Bronchial epithelial cell (primary cell): Measurements from ENCODE around the gene FSTL3. TPM values are rescaled to one million over a fixed set of nuclear protein-coding genes. Genes with fewer than 3 reads are reported as not detected.
"Not testable (repeated sequence)": the region's sequence is repeated elsewhere in the genome, so short reads cannot be mapped to it uniquely, and the experiment has no call there.

Experiments
- DNase-seq: peaks from one replicate; pipeline ENCODE4 v3.0.0-alpha.2; 2010; ENCODE audit warnings: low read depth
- FAIRE-seq: peaks from 2 replicates; lab custom pipeline; 2011; peaks lifted over from hg19 to GRCh38; lab: Jason Lieb, UNC
- H3K27me3 ChIP-seq: 2 replicates; pipeline ENCODE4 v1.5.1; 2011; ENCODE audit warnings: low read length; ENCODE audit not compliant: control insufficient read depth, insufficient read depth
- H3K36me3 ChIP-seq: 2 replicates; pipeline ENCODE4 v1.5.1; 2011; ENCODE audit warnings: low read length; ENCODE audit not compliant: control insufficient read depth, insufficient read depth
- H3K4me3 ChIP-seq: 2 replicates; pipeline ENCODE4 v1.5.1; 2011; ENCODE audit warnings: mild to moderate bottlenecking, low read depth, low read length, control low read depth
- total RNA-seq: library from RNA; depleted of rRNA; stranded (reverse); fragments of >200 nt; gene quantifications from 2 replicates; pipeline ENCODE4 v1.2.1, GENCODE V29; 2014
- TF ChIP-seq, protein P1 (sequence below): IDR thresholded peaks from 2 replicates; pipeline ENCODE4 v1.5.1; 2011; ENCODE audit warnings: mild to moderate bottlenecking, moderate library complexity, low read length, control low read depth, inconsistent platforms; ENCODE audit not compliant: insufficient read depth, severe bottlenecking

The FSTL3 gene
- total RNA-seq: 80.6 and 143 TPM in 2 replicates

DNA sequence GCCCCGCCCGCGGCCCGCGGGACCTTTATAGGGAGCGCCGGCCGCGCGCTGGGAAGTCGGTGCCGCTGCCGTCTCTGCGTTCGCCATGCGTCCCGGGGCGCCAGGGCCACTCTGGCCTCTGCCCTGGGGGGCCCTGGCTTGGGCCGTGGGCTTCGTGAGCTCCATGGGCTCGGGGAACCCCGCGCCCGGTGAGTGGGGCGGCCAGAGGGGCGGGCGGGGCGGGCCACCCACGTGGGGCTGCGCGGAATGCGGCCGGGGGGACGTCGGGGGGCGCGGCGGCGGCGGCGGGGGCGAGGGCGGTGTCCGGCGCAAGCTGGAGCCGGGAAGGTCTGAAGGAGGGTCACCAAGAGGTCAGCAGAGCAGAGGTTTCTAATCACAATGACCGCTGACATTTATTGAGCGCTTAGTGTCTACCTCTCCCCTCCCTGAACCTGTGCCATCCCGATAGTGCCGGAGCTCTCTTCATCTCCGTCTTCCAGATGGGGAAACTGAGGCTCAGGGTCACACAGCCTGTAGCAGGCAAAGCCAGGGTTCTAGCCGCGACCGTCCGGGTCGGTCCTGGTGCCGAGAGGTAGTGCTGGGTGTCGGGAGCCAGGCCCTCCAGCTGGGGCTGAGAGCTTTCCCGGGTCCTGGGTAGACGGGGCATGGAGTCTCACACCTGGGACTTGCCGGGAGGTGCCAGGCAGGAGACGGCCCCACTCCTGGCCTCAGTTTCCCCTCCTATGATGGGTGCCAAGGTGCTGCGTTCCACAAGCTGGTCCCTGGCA, at the start of gene FSTL3:
Gene FSTL3 (plus strand): TSS at position 54 of the 767 bp plus-strand sequence. CDS start 32 bp downstream, at position 86.
- Histone ChIP-seq H3K27me3 (no peaks in the 10 kb centered on the region), H3K36me3 (peaks cover 16% of the 10 kb centered on the region), H3K4me3 (peak within 1 kb of the TSS; percentile 48)
- FAIRE-seq: no peak
- DNase-seq: no peak
- TF ChIP-seq, protein P1, sequence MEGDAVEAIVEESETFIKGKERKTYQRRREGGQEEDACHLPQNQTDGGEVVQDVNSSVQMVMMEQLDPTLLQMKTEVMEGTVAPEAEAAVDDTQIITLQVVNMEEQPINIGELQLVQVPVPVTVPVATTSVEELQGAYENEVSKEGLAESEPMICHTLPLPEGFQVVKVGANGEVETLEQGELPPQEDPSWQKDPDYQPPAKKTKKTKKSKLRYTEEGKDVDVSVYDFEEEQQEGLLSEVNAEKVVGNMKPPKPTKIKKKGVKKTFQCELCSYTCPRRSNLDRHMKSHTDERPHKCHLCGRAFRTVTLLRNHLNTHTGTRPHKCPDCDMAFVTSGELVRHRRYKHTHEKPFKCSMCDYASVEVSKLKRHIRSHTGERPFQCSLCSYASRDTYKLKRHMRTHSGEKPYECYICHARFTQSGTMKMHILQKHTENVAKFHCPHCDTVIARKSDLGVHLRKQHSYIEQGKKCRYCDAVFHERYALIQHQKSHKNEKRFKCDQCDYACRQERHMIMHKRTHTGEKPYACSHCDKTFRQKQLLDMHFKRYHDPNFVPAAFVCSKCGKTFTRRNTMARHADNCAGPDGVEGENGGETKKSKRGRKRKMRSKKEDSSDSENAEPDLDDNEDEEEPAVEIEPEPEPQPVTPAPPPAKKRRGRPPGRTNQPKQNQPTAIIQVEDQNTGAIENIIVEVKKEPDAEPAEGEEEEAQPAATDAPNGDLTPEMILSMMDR: no peak

DNA sequence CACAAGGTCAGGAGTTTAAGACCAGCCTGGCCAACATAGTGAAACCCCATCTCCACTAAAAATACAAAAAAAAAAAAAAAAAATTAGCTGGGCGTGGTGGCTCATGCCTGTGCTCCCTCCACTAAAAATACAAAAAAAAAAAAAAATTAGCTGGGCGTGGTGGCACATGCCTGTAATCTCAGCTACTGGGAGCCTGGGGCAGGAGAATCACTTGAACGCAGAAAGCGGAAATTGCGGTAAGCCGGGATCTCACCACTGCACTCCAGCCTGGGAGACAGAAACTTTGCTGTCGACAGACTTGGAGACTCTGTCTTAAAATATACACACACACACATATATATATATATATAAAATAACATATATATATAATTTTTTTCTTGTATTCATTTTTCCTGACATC, 49.6 kb upstream of the FSTL3 start:
- DNase-seq: peak; percentile 32
- H3K4me3 ChIP-seq, FAIRE-seq, H3K27me3 ChIP-seq: not testable (repeated sequence)
- H3K36me3 ChIP-seq: peaks cover 10% of the 10 kb centered on the region

DNA sequence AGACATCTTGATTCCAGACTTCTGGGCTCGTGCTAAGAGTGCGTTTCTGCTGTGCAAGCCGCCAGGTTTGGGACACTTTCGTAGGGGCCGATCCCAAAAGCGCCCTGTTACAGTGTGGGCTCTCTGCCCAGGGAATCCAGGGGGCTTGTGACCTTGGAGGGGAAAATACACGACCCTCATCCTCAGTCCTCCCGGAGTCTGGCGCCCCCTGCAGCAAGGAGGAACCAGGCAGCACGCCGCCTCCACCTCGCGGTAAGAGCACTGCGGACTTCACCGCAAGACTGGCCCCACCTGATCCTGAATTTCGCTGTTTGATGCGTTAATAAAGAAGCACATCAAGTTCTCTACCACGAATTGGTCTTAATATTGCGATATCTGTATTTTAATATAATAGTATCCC, 48.0 kb upstream of the FSTL3 start:
- Histone ChIP-seq H3K27me3 (no peaks in the 10 kb centered on the region), H3K4me3 (no peak overlapping the region), H3K36me3 (peaks cover 5% of the 10 kb centered on the region)
- DNase-seq: no peak
- FAIRE-seq: no peak
- TF ChIP-seq, protein P1: peak; percentile 10

DNA sequence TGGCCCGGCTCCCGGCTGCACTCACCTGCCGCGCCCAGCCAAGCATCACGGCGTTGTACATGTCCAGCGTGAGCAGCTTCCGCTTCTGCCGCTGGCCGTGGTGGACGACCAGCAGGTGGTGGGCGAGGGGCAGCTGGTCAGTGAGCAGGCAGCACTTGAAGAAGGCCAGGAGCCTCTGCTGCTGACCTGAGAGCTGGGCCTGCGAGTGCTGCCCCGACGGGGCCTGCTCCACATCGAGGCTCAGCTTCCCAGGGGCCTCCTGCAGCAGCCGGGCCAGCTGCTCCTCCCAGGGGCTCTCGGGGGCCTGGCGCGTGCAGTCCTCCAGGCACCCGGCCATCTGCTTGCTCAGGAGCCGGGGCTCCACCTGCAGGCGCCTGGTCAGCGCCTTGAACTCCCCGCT, 46.7 kb upstream of the FSTL3 start:
- H3K27me3 ChIP-seq, DNase-seq, H3K4me3 ChIP-seq, H3K36me3 ChIP-seq: not testable (repeated sequence)
- FAIRE-seq: peak; percentile 52

DNA sequence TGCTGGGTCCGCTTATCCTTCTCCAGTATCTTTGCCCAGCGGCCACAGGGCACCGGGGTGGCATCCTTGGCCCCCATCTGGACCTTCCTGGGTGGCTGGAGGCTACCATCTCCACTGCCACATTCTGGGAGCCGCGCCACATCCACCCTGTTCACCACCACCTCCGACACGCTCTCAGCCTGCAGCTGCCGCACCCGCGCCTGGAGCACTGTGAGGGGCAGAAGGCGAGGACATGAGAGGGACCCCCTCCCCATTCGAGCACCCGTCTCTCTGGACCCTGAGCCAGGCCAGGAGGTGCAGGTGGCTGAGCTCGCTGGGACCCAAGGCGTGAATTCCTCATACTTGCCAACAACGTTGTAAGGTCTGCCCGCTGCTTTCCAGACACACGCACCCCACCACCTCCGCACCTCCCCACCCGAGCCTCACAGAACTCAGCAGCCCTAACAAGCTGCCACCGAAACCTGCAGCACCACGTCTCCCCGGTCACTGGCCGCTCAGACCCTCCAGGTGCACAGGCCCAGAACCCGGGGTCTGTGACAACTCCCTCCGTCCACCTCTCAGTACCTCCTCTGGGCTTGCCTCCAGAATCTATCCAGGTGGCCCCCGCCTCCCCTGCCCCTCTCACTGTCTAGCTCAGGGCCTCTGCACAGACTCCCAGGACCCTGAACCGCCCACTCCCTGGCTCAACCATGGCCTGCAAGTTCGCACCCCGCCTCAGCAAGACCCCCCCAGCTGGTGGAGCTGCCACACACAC, 46.1 kb upstream of the FSTL3 start:
- DNase-seq (no peak), FAIRE-seq (no peak)
- Histone ChIP-seq H3K27me3 (no peaks in the 10 kb centered on the region), H3K36me3 (peaks cover 1% of the 10 kb centered on the region), H3K4me3 (no peak overlapping the region)
- TF ChIP-seq, protein P1: no peak

DNA sequence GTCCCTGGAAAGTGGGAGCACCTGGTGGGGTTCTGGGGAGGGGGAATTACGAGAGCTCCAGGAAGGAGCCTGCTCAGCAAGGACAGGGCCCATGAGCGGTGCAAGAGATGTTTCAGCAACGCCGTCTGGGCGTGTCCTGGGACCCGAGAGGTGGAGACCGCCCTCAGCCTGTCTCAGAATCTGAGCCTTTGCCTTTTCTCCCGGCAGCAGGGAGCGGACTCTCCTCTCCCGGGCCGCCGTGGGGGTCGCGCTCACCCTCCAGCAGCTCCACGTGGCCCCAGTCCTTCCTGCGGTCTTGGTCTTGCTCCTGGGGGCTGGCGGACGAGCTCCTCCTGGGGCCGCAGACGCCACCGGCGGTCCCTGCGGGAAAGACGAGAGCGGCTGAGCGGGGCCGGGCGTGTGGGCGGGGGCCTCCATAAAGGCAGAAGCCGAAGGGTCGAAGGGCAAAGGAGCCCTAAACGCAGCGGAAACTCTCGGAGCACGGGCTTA, 43.6 kb upstream of the FSTL3 start:
- peaks cover 1% of the 10 kb centered on the region for H3K36me3 ChIP-seq
- FAIRE-seq: no peak
- peak; percentile 24 for DNase-seq
- H3K4me3 ChIP-seq: peak overlapping the region; percentile 53
- TF ChIP-seq, protein P1: no peak
- H3K27me3 ChIP-seq: no peaks in the 10 kb centered on the region
